NOMO-1 treated with DMSO at 0.1 percent for 48 hours (cell line): ENCODE data around the gene CRAMP1.

Experiments used
- DNase-seq: peaks from one replicate; lab custom pipeline; 2025; ENCODE audit not compliant: unreplicated experiment; lab: John Stamatoyannopoulos, UW

The CRAMP1 gene

GRCh38 chr16:1601031-1601430, 11.1 kb upstream of the CRAMP1 start:
- DNase-seq = no peak

- DNase-seq = no peak
Observed at GRCh38 chr16:1601489-1601888, 10.7 kb upstream of the CRAMP1 start.

DNA sequence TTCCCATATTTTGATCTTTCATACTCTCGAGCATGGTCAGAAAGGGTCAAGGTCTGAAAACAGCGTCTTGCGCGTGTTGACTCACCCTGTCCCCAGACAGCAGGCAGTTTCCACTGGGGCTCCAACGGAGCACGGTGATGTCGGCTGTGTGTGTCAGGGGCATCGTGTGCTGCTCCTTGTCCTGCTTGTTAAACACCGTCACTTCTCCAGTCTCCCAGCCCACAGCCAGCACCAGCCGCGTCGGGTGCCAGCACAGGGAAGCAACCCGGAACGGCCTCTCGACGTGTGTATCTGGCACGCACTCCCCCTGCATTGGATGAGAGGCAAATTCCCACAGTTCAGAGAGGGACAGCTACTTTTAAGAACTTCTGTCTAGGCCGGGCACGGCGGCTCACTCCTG, 9.9 kb upstream of the CRAMP1 start:
- DNase-seq = no peak

GRCh38 chr16:1606774-1607173, 5.4 kb upstream of the CRAMP1 start:
- DNase-seq = no peak

DNA sequence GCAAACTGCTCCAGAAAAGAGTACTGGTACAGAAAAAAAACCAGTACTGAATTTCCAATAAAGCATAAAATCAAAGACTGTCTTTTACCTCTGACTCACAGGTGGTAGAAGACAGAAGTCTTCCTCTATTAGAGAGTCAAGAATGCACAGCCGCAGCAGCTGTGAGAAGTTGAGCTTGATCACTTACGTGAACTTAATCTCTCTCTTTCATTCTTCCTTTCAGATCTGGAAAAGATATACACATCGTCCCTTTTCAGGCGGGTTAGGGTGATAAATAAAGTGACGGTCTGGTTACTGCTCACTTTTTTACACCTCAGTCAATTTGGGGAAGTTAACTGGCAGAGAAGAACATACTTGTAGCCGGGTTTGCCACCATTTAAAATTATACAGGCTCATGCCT, 4.2 kb upstream of the CRAMP1 start:
- DNase-seq = no peak

DNA sequence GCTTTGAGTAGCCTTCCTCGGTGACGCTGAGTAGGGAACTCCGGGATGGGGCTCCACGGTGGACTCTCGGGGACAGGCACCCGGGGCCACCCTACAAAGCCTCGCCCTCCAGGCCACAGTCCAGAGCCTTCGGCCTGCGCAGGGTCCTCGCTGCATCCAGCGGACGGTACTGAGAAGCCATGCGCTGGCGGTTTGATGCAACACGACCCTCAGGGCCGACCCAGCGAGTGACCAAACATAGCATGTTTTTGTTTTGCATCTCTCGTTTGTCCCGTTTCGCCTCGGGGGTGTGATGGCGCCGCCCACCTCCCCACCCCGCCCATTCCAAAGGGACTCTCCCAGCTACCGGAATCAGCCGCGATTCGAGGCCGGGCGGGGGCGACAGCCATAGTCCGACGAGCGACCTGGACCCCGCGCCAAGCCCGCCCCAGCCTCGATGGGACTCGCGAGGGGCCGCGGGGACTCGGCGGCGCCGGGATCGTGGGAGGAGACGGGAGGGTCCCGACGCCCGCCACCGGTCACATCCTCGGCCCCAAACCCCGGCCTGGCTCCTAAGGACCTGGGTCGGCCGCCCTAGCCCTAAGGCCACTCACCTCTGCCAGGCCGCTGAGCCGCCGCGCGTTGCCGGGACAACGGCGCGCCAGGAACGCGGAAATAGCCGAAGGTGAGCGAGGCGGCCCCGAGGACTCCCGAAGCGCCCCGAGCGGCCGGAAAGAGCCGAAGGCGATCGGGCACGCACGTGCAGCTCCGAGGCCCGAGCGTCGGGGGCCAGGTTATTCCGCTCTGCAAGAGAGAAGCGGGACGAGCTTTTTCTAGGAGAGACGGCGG, 1.9 kb upstream of the CRAMP1 start:
- DNase-seq = peak; percentile 80

GRCh38 chr16:1610899-1611632, 1.1 kb upstream of the CRAMP1 start:
- no peak for DNase-seq

GRCh38 chr16:1613211-1613622, 1.1 kb downstream of the CRAMP1 start:
- DNase-seq = no peak

GRCh38 chr16:1613728-1614455, 1.7 kb downstream of the CRAMP1 start:
- DNase-seq = no peak

DNA sequence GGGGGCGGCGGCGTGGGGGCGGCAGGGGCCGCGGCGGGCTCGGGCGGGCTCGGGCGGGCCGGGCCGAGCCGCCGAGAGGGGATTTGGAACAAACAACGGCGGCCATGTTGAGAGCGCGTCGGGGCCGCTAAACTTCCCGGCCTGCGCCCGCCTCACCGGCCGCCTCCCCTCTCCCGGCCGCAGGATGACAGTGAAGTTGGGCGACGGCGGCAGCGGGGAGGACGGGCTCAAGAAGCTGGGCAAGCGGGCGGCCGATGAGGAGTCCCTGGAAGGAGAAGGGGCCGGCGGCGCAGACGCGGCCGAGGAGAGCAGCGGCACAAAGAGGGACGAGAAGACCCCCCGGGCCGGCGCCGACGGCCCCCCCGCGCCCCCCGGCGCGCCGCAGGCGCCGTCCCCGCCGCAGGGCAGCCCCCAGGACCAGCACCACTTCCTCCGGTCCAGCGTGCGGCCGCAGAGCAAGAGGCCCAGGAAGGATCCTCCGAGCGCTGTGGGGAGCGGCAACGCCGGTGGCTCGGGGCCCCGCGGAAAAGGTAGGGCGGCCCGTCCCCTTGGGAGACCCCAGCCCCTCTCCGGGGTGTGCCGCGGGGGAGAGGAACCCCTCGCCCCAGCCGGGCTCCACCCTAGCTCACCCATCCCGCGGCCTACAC, 2.4 kb downstream of the CRAMP1 start:
- DNase-seq = peak; percentile 32

DNA sequence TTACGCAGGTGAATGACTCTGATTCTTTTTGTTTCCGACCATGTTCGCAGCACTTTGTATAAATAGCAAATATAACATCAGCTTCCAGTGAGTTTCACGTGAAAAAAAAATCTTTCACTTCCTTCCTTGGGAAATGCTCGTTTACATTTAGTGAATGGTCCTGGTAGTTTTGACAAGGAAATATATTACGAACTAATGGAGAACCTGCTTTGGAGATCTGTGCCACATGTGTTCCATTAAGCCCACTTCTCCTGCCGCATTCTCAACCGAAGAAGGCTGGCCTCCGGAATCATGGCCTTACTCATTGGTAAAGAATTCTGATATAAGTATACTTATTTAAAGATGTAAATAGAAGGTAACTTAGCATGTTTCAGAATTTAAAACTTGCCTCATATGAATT, 3.6 kb downstream of the CRAMP1 start:
- no peak for DNase-seq

GRCh38 chr16:1619976-1620375, 7.8 kb downstream of the CRAMP1 start:
- no peak for DNase-seq

GRCh38 chr16:1620391-1620790, 8.2 kb downstream of the CRAMP1 start:
- DNase-seq = no peak

GRCh38 chr16:1621851-1622250, 9.7 kb downstream of the CRAMP1 start:
- no peak for DNase-seq

DNA sequence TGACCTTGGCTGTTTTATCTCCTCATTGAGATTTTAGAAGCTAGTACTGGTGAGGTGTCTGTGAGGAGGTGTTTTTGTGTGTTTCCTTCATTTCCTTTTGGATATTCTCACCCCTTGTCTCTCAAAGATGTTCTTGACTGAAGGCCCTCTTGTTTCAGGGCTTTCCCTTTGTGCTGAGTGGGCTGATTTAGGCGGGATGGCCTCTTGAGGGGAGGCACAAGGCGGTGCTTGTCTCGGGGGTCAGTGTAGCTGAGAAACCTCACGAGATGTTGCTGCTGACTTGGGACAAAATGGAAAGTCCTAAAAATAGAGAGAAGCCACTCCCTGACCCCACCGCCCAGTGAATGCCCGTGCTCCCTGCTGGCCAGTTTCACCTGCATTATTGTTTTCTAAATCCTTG, 14.2 kb downstream of the CRAMP1 start:
- no peak for DNase-seq

DNA sequence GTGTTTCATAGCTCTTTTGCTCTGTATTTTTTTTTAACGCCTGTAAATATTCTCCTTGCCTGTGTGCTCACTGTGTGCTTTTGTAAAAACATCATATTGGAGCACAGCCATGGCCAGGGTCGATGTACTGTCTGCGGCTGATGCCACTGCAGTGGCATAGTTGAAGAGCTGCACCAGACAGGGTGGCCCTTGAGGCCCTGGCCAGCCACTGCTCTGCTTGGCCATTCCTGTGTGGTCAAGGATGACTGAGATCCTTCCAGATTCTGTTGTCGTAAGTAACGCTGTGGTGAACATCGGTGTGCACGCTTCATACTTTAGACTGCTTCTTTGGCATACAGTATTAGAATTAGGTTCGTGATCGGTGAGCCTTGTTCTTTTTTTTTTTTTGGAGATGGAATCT, 14.6 kb downstream of the CRAMP1 start:
- DNase-seq = no peak

DNA sequence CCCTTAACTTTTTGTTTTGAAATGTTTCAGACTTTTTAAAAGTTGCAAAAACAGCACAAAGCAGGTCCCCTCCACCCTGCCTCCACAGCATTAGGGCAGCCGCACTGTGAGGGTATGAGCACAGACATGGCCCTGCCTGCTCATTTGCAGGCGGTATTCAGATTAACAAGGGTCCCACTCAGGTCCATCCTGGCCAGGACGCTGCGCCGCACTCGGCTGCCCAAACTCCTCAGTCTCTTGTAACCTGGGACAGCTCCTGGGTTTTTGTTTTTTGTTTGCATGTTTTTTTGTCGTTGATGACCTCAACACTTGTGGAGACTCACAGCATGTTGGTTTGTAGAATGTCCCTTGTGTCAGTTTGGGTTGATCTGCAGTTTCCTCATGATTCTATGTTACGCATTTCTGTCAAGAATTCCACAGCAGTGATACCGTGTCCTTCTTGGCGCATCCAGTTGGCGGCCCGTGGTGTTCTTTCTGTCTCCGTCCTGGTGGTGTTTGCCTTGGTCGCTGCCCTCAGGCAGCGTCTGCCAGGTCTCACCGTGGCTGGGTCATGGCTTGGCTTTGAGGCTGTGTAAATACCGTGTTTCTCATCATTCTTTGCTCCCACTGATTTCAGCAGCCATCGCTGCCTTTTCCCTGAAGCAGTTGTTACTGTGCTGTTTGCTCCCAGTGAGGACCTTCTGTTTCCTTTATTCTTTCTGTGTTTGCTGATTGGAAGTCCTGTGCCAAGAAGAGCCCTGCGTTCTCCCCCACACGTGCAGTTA, 18.5 kb downstream of the CRAMP1 start:
- DNase-seq = no peak

GRCh38 chr16:1631230-1631629, 19.1 kb downstream of the CRAMP1 start:
- no peak for DNase-seq

DNA sequence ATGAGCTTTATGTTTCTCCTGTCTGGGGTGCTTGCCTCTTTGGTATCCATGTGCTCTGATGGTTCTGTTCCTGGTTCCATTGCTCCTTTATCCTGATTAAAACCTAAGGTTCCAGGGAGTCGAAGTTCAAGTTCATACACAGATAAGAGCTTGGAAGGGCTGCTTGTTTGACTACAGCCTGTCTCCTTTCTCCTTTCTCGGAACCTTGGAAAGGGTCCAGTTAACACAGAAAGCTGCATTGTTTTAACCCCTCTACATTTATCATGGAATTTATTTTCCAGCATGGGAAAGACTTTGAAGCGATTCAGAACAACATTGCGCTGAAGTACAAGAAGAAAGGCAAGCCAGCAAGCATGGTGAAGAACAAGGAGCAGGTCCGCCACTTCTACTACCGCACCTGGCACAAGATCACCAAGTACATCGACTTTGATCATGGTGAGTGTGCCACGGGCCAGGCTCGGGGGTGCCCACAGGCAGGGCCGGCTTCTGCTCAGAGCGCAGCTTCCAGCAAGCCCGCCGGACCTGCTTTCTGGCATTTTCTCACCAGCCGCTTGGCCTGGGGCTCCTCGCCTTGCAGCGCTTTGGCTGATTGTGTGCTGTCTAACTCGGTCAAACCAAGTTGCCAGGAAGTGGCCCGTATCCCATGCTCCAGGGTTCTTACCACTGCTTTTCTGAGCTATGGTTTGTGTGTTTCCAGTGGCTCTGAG, 19.9 kb downstream of the CRAMP1 start:
- DNase-seq = no peak

- no peak for DNase-seq
Observed at GRCh38 chr16:1632638-1632970, 20.4 kb downstream of the CRAMP1 start.
